Erythroblast (primary cell): ENCODE measurements around the gene DYRK1B.

Experiments used
- DNase-seq, 2 experiments: peaks; one replicate each; lab custom pipeline; 2025; lab: John Stamatoyannopoulos, UW
- GATA1 ChIP-seq: IDR thresholded peaks from 2 replicates; pipeline ENCODE4 v1.6.1; 2011; ENCODE audit warnings: low read depth, mild to moderate bottlenecking, control low read depth, low read length, moderate library complexity
- POLR2A ChIP-seq: IDR thresholded peaks from 2 replicates; pipeline ENCODE4 v1.6.1; 2011; ENCODE audit warnings: mild to moderate bottlenecking, low read length

Gene DYRK1B

DNA sequence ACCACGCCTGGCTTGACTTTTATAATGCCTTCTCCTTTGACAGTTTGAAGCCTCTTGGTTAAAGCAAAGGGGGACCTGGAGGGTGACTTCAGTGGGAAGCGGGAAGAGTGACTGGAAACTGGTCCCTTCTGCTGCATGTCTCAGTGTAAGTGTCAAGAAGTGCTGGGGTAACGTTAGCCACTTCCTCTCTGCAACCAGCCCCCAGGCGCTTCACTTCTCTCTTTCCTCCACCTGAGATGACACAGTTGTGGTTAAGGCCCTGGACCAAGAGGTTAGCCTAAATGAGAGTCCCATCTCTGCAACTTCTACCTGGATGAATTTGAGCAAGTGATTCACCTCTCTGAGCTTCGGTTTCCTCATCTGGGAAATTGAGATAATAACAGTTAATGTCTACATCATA lies 39.0 kb downstream of the DYRK1B start:
- TF ChIP-seq GATA1 (no peak), POLR2A (no peak)
- DNase-seq, result no peak

DNA sequence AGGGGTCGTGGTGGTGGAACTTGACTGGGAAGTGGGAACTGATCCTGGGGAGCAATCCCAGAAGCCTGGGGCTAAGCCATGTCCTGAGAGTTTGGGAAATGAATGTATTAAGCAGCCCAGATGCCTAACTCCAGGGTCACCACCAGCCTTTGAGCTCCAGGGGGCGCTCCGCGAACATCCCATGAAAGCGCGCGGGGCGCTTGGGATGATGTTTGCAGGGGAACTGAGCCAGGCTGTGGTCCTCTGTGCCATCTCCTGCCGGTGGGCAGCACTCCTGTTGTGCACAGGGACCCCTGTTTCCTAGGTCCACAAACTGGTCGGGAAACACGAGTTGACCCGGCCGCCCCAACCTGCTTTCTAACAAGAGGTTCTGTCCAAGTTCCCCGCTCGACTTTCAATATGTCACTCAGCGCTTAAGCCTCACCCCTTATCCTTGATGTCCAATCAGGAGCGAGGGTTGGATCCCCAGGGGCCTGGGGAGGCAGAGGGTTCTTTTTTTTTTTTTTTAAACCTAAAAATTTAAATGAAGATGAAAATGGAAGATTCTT lies 40.9 kb downstream of the DYRK1B start:
- DNase-seq, result peak; percentile 72 to 84

DNA sequence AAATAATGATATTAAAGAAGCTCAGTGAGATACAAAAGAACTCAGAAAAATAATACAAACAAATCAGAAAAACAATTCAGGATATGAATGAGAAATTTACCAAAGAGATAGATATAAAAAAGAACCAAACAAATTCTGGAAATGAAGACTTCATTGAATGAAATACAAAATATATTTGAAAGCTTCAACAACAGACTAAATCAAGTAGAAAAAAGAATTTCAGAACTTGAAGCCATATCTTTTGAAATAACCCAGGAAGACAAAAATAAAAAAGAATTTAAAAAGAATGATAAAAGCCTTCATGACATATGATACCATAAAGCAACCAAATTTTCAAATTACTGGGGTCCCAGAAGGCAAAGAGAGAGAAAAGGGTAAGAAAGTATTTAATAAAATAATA lies 45.7 kb downstream of the DYRK1B start:
- no peak for DNase-seq
- no peak for TF ChIP-seq POLR2A
- TF ChIP-seq GATA1, result no peak

More for the DNA sequence above, 40.9 kb downstream of the DYRK1B start:
- no peak for TF ChIP-seq POLR2A
- TF ChIP-seq GATA1, result no peak

DNA sequence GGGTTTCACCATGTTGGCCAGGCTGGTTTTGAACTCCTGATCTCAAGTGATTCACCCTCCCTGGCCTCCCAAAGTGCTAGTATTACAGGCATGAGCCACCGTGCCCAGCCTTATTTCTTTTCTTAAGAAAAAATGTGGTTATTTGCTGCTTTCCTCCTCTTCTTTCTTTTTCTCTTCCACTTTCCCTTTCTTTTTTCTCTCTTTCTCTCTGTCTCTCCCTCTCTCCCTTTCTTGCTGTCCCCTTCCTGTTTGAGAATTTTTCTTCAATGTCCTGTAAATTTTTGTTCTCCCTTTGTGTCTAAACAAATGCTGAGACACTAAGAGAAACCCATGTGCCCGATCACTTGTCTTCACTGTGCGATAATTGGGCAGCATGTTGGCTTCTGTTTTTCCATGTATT lies 53.1 kb downstream of the DYRK1B start:
- DNase-seq, result no peak
- TF ChIP-seq GATA1, result no peak
- TF ChIP-seq POLR2A, result no peak

DNA sequence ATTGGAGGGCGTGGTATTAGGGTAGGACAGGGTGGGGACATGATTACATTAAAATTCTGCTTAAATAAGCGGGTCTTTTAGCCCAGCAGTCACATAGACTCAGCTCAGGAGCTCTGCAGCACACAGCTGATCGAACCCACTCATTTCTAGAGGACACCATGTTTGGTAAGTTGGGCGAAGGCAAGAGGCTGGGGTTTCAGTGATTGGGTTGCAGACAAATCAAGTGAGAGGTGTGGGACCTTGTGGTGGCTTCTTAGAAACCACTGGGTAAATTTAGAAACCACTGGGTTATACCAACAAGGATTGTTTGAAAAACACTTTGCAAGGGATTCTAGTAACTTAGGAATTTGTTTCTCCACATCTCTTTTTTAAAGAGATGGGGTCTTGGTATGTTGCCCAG lies 55.2 kb downstream of the DYRK1B start, which contains the start of gene LEUTX:
Gene LEUTX (plus strand): TSS at position 92 of the 400 bp plus-strand sequence. CDS start 67 bp downstream, at position 159.
- no peak for DNase-seq
- TF ChIP-seq GATA1 (no peak), POLR2A (no peak)
